ENCODE results near the gene CAMKMT. TPM values are rescaled to one million over a fixed set of nuclear protein-coding genes. Genes with fewer than 3 reads are reported as not detected.

The CAMKMT gene
- total RNA-seq, 1 experiment from 2014 or later: 17.4 TPM

DNA sequence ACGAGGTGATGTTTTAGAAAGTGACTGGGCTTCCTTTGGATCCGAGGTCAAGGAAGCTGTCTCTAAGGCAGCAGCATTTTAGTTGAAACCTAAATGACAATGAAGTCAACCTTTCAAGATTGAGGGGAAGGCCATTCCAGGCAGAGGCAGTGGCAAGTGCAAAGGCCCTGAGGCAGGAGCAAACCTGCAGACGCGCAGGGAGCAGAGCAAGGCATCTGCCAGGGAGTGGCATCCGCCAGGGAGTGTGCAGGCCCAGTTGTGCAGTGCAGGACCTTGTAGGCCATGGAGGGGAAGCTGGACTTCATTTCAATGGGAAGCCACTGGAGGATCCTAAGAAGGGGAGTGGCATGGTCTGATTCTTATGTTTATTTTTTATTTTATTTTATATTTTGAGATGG, 425.1 kb downstream of the CAMKMT start:
- H3K23me2 ChIP-seq (ENCODE audit: insufficient read length, low read depth, low read length, poor library complexity, severe bottlenecking): no peaks in the 10 kb centered on the region
- WGBS (ENCODE audit: extremely low coverage, insufficient read length, low lambda C conversion rate): no CpG with 5 or more reads among the region's 5 CpGs
- H3K27me3 Mint-ChIP-seq (ENCODE audit: low read depth): peaks cover 12% of the 10 kb centered on the region
- no peak for DNase-seq
- no peak overlapping the region for H3K56ac ChIP-seq (ENCODE audit: insufficient read length, low read depth, low read length)
- H2AK5ac ChIP-seq (ENCODE audit: insufficient read length, low read length): no peak overlapping the region
- H3K4me2 ChIP-seq (ENCODE audit: insufficient read depth, insufficient read length, low read length): no peak overlapping the region
- no peak overlapping the region for H4K8ac ChIP-seq (replicated peaks; ENCODE audit: insufficient read length, low read depth, low read length)
- no peak overlapping the region for H3K18ac ChIP-seq (ENCODE audit: insufficient read length, low read depth, low read length)
- H3K79me1 ChIP-seq (ENCODE audit: insufficient read depth, low read depth, low read length, poor library complexity, severe bottlenecking): no peaks in the 10 kb centered on the region
- H3K27ac Mint-ChIP-seq: no peak overlapping the region; a peak in 1 of 7 replicates
- H2AFZ ChIP-seq (ENCODE audit: low read length): no peak overlapping the region
- H3K4me1 Mint-ChIP-seq: peaks cover 44 to 51% of the 10 kb centered on the region in 2 experiments
- no peak overlapping the region for H2BK120ac ChIP-seq (ENCODE audit: low read depth, low read length, poor library complexity, severe bottlenecking)
- H3K27me3 ChIP-seq (ENCODE audit: insufficient read depth, low read length): no peaks in the 10 kb centered on the region
- H4K20me1 ChIP-seq (ENCODE audit: control insufficient read depth, insufficient read depth, insufficient read length): no peaks in the 10 kb centered on the region
- peaks cover 4 to 30% (median 16%) of the 10 kb centered on the region in 3 experiments; a peak in 6 of 7 replicates for H3K36me3 Mint-ChIP-seq (ENCODE audit: insufficient read depth in 1 of 3, low read depth in 3 of 3)
- no peak overlapping the region for H3K23ac ChIP-seq (ENCODE audit: insufficient read length, low read depth, low read length)
- no peak overlapping the region for H2BK15ac ChIP-seq (ENCODE audit: low read depth, low read length)
- no peak overlapping the region for H3K9ac ChIP-seq (ENCODE audit: extremely low read depth, insufficient read length, low read length)
- no peak overlapping the region for H2BK20ac ChIP-seq (ENCODE audit: low read depth, low read length, poor library complexity, severe bottlenecking)
- H3K79me2 ChIP-seq (ENCODE audit: insufficient read depth, low read length): no peaks in the 10 kb centered on the region
- H3K4ac ChIP-seq (ENCODE audit: low read depth, low read length): no peak overlapping the region
- H4K5ac ChIP-seq (ENCODE audit: insufficient read length, low read depth, low read length): no peak overlapping the region
- no peaks in the 10 kb centered on the region for H3K9me3 ChIP-seq (ENCODE audit: control insufficient read depth, low read depth, low read length)
- no peak overlapping the region for H3K4me3 Mint-ChIP-seq
- peaks cover 3% of the 10 kb centered on the region; the same call in 1 of the 2 replicates for H3K4me1 ChIP-seq (ENCODE audit: insufficient read depth, low read length)
- TF ChIP-seq, protein P1, sequence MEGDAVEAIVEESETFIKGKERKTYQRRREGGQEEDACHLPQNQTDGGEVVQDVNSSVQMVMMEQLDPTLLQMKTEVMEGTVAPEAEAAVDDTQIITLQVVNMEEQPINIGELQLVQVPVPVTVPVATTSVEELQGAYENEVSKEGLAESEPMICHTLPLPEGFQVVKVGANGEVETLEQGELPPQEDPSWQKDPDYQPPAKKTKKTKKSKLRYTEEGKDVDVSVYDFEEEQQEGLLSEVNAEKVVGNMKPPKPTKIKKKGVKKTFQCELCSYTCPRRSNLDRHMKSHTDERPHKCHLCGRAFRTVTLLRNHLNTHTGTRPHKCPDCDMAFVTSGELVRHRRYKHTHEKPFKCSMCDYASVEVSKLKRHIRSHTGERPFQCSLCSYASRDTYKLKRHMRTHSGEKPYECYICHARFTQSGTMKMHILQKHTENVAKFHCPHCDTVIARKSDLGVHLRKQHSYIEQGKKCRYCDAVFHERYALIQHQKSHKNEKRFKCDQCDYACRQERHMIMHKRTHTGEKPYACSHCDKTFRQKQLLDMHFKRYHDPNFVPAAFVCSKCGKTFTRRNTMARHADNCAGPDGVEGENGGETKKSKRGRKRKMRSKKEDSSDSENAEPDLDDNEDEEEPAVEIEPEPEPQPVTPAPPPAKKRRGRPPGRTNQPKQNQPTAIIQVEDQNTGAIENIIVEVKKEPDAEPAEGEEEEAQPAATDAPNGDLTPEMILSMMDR (conservative IDR thresholded peaks at IDR 0.05): no peak
- H3T11ph ChIP-seq (ENCODE audit: low read length): no peak overlapping the region
- H4K91ac ChIP-seq (ENCODE audit: insufficient read length, low read depth, low read length): no peak overlapping the region
- H3K14ac ChIP-seq (ENCODE audit: insufficient read depth, low read length): no peak overlapping the region
- no peak overlapping the region for H3K27ac ChIP-seq (ENCODE audit: insufficient read length, low read depth, low read length)
- H2BK5ac ChIP-seq (ENCODE audit: insufficient read length, low read length): no peak overlapping the region
- H2BK12ac ChIP-seq (ENCODE audit: insufficient read length, low read depth, low read length): no peak overlapping the region
- H3K9me3 Mint-ChIP-seq: peaks cover 16 to 17% of the 10 kb centered on the region in 2 experiments

Data from H9 (cell line).